ENCODE data around the gene SETD2.

GRCh38 chr3:46998121-46998851 lies 165.6 kb downstream of the SETD2 start:
- TF ChIP-seq CTCF (IDR thresholded peaks at IDR 0.05) (peak in 3 of 4 experiments; percentile 80 to 92 (median 89)), POLR2A (IDR thresholded peaks at IDR 0.05) (no peak), EP300 (IDR thresholded peaks at IDR 0.05) (no peak), POLR2AphosphoS5 (IDR thresholded peaks at IDR 0.05) (no peak)
